ENCODE measurements around the gene QSER1. TPM values are rescaled to one million over a fixed set of nuclear protein-coding genes. Genes with fewer than 3 reads are reported as not detected.
A peak's percentile ranks its signal among the peaks of the same experiment; 100 is the strongest.

Gene QSER1
- total RNA-seq, 1 donor from 2014 or later: 43.6 TPM

DNA sequence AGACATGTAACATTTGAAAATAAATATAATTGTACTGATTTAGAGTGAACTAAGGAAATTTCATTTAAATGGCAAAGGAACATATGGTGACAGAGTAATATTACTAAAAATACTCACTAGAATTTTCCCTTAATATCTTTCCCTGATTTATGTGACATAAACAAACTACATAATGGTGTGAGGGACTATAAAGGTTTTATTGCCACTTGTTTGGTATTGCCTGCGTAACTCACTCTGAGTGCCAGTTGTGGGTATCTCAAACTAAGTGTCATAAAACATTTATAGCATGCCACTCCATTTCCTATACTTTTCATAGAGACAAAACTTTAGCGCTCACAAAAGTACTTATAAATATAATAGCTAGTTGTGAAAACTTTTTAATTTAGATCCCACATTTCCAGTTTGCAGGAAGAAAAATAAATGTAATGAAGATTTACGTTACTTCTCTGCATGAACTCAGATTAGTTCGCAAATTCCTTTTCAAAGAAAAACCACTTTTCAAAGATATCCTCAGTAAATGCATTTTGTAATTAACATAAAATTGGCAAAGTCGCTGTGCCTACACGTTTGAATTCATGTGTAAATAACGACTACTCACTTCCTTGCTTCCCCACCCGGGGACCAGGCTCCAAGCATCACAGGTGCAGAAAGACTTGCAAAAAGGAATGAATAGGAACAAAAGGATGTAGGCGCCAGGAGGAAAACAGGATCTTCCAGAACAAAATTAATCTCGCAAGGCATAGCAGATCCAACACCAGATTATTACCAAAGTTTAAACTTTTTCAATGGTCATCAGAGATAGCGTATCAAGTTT is 1.6 kb upstream of the QSER1 start:
- no peak for DNase-seq (ENCODE audit: low spot score)

DNA sequence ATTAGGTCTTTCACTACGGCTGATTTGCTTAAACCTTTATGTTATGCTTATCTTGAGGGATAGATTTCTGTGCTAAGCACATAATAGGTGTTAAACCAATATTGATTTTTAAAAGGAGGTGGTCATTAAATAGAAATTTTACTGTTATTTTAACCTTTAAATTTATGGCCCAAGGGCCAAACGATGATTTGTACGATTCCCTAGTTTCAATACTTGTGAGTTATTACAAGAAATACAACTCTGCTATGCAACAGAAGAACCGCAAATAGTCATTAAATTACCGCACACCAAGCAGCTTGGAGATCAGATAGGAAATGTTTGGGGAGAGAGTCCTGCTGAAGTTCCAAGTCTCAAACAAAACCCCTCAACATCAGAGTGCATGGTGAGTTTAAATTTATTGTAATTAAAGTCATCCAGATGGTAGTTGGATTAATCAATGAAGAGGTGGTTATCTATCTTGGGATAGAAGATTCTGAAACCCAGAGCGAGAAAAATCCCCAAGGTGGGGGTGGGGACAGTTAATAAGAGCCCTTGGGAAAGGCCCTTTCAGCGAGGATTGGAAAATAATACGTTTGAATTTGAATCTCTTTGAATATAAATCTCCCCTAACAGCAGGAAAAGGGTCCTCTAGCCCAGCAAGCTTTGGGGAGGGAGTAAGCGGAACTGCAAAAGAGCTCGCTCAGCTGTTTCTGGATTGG is 805 bp upstream of the QSER1 start:
- DNase-seq (ENCODE audit: low spot score): no peak

DNA sequence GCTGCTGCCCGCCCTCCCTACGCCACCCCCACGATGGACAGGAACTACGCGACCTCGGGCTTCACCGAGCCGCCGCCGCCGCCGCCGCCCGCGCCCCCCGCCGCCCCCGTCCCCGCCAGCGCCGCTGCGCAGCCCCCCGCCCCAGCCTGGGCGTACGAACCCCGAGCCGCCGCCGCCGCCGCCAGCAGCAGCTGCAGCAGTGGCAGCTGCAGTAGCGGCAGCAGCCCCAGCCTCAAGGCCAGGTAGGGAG is 407 bp downstream of the QSER1 start:
- DNase-seq (ENCODE audit: low spot score): no peak

DNA sequence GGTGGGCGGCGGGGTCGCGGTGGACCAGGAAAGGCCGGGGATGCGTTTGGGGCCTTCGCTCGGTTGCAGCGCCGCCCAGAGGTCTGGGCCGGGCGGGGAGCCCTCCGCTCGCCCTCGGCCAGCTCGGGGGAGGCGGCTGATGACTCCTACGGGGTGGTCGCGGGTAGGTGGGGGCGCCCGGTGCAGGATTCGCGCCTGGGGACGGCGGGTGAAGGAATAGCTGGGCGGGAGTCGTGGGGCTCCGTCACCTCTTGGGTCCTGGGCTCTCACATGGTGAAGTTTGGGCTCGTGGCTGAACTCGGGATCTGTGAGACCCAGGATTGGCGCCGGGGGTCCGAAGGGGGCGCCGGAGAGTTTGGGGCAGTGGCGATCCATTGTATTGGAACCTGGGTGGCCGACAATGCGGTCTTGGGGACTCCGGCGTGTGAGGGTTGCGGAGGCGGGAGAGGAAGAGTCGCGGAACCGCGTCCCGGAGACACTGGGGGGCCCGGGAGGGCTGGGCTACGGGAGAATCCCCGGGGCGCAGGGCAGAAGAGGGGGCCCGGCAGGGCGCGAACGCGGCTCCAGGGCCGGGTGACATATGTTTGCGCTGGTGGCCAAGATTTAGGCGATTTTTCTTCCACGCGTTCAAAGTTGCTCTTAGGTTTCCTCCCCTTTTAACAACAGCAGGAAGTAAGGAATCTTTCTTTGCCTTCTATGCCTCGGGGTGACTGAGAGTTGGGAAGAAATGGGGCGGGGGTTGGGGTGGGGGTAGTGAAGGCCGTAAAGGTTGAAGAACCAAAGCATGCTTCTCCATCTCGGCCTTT is 935 bp downstream of the QSER1 start:
- peak; percentile 56 for DNase-seq (ENCODE audit: low spot score)

DNA sequence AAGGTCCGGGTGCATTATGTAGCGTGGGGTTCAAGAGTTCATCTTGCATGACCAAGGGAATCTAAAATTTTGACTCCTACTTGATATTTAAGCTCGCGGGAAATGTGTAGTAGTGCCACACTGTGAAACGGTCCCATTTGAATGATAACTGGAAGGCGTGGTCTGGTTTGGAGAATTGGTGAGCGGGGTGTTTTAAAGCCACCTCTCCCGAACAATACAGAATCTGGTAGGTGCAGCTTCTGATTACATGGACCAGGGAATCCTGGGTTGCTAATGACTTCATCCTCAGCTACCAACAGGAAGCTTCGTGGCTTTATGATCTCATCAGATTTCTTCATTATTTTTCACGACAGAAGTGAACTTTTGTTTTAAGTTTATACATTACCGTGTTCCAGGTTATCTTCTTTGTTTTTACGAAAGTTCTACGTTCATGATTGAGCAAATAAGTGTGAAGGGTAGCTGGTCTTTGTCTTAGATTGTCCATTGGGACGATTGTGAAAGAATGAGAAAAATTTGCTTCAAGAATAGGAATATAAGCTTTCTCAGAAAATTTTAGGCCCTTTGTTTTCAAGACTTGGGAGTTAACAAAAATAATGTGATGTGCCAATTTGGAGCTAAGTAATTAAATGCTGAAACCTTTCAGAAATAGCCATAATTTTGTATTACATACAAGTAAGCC is 1.7 kb downstream of the QSER1 start:
- peak; percentile 45 for DNase-seq (ENCODE audit: low spot score)

DNA sequence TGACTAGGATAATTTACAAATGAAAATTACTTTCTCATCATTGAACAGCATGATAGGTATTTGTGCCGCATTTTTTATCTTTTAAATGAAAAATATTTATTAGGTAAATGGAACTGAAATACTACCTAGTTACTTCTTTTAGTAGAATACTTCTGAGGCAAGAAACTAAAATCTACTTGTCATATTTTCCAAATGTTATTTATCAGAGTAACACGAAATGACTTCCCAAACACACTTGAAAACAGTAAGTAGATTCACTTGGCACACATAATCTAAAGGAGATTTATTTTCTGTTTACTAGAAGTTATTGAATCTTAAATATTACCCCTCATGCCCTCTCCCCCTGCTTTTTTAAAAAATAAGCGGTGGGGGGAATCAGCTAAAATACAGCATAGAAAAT is 2.3 kb downstream of the QSER1 start:
- DNase-seq (ENCODE audit: low spot score): no peak

DNA sequence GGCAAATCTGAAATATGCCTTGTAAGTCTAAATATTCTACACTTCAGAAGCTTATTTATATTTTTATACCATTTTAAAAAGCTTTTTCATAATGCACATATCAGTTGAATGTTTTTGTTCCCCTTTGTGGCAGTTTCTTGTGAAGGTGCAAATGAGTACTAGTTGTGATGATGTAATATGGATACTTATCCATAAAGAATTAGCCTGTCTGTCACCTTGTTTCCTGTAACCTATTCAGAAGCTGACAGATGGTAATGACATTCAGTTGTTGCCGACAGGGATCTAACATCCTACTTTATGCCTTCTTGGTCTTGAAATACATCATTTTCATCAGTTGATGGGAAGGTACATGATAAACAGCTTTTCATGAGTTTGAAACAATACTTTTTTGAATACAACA is 2.9 kb downstream of the QSER1 start:
- no peak for DNase-seq (ENCODE audit: low spot score)

DNA sequence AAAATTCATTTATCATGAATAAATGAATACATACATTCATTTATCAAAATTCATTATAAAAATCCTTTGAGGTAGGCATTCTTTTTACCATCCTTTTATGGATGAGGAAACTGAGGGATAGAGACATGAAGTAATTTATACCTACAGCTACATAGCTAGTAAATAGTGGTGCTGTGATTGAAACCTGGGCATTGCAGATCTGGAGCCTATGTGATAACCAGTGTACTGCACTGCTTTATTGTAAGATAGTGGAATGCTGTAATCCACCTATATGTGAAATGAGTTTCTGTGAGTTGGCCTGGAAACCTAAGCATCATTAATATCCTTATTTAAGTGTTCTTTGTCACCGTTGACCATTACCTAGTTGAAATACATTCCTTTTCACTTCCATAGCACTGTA is 4.5 kb downstream of the QSER1 start:
- DNase-seq (ENCODE audit: low spot score): no peak

DNA sequence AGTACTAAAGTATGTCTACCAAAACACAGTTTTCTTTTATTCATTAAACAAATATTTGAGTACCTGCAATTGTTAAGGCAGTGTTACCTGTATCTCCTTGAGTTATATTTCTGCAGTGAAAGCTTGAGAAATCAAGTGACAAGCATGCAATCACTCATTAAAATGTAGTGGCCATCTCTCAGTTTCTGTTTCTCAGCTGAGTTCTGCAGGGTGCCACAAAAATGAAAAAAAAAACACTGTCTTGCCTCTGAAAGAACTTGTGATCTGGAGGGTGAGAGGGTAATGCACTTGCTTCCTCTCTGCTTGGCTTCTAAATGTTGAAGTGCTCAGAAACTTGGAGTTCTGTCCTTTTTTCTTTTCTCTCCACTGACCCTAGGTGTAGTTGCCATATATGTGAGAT is 6.8 kb downstream of the QSER1 start:
- no peak for DNase-seq (ENCODE audit: low spot score)

DNA sequence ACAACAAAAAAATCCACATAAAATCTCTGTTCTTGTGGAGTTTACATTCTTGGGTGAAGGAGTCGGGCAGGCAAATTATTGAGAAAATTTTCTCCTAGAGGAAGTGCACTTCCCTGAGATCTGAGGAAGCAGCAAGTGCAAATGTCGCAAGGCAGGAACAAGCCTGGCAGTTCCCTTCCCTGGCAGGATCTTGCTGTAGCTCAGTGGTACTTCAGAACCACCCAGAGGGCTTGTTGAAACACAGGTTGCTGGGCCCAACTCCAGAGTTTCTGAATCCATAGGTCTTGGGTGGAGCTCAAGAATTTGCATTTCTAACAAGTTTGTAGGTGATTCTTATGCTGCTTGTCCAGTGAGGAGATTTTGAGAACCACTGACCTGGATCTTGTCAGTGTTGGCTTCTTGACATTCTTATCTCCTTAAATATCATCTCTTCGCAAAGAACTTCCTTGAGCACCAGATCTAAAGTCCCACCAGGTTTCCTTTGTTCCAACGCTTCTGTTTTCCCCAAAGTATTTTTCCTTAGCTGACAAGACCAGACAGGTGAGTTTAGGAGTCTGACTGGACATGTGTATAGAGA is 9.6 kb downstream of the QSER1 start:
- no peak for DNase-seq (ENCODE audit: low spot score)

DNA sequence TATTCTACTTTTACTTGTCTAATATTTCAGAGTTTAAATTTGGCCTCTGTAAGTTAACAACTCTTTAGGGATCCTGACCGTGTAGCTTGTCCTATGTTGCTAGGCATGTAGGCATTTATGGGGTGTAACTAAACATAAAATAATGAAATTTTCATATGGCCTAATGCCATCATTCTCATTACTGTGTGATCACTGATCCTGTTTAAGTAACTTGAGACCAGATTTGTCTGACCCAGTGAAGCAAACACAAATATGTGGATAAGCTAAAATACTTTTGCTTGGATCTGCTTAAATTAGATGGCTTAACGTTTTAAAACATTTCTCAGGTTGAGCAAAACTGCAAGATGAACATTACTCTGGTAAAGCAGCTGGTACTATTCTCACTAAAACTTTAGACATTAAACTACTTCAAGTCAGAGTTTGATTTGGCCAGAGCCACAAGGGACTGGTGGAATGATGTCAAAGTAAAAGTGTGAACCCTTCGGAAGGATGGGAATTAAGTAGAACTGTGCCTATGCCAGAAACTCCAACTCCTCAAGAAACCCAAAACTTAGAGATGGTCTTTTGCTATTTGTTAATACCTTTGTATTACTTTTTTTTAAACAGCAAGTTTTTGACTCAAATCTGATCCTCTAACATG is 12.5 kb downstream of the QSER1 start:
- DNase-seq (ENCODE audit: low spot score): no peak

DNA sequence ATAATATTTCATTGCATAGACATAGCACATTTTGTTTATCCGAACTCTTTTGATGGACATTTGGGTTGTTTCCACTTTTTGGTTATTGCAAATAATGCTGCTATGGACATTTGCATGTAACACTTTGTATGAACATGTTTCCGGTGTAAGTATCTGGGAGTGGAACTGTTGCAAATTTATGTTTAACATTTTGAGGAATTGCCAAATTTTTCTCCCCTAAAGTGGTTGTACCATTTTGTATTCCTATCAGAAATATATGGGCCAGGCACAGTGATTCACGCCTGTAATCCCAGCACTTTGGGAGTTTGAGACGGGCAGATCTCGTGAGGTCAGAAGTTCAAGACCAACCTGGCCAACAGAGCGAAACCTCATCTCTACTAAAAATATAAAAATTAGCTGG is 16.0 kb downstream of the QSER1 start:
- DNase-seq (ENCODE audit: low spot score): no peak

DNA sequence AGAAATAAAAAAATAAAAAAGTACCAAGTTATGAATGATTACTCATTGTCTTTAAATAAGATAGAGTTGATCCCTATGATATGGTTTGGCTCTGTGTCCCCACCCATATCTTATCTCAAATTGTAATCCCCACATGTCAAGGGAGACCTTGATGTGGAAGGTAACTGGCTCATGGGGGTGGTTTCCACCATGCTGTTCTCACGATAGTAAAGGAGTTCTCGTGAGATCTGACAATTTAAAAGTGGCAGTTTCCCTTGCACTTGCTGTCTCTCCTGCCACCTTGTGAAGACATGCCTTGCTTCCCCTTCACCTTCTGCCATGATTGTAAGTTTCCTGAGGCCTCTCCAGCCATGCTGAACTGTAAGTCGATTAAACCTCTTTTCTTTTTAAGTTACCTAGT is 18.8 kb downstream of the QSER1 start:
- no peak for DNase-seq (ENCODE audit: low spot score)

DNA sequence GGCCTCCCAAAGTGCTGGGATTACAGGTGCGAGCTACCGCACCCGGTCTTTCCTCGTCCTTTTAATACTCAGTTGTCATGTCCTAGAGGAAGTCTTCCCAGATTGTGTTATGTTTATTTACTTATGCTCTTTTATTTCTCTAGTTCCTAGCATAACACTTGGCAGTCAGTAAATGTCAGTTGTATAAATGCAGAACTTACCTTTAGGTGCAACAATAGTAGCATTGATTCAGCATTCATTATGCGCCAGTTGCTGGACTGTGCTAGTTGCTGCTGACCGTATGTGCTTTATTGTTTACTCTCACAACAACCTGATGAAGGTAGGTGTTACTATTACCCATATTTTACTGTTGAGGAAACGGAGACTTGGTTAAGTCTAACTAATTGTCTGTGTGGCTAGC is 20.8 kb downstream of the QSER1 start:
- no peak for DNase-seq (ENCODE audit: low spot score)

DNA sequence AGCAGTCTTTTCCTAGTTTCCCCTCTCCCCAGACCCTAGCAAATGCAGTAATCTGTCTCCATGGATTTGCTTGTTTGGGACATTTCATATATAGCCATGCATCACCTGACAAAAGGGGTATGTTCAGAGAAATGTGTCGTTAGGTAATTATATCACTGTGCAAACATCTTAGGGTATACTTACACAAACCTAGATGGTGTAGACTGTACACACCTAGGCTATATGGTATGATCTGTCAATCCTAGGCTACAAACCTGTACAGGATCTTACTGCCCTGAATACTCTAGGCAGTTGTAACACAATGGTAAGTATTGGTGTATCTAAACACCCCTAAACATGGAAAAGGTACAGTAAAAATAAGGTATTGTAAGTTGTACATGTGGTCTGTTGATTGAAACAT is 23.8 kb downstream of the QSER1 start:
- DNase-seq (ENCODE audit: low spot score): no peak

DNA sequence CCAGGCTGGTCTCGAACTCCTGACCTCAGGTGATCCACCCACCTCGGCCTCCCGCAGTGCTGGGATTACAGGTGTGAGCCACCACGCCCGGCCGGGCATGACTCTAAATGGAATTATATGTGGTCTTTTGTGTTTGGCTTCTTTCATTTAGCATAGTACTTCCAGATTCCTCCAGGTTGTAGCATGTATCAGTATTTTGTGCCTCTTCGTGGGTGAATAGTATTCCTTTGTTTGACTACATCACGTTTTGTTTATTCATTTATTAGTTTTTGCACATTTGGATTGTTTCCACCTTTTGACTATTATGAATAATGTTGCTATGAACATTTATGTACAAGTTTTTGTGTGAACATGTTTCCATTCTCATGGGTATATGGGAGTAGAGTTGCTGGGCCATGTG is 24.4 kb downstream of the QSER1 start:
- no peak for DNase-seq (ENCODE audit: low spot score)

DNA sequence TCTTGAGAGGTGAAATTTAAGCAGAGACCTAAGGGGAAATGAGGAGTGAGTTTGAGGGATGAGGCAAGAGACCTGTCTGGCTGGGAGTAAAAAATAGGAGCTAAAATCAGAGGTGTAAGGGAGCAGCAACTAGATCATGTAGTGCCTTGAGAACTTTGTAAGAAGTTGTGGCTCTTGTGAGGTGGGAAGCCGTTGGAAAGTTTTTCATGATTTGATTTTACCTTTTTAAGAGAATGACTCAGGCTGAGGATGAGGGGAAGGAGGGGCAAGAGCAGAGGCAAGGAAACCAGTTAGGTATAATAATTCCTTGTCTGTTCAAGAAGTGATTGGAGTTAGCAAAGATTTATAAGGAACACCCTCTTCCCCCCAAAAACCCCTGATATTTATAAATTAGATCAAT is 25.8 kb downstream of the QSER1 start:
- no peak for DNase-seq (ENCODE audit: low spot score)

DNA sequence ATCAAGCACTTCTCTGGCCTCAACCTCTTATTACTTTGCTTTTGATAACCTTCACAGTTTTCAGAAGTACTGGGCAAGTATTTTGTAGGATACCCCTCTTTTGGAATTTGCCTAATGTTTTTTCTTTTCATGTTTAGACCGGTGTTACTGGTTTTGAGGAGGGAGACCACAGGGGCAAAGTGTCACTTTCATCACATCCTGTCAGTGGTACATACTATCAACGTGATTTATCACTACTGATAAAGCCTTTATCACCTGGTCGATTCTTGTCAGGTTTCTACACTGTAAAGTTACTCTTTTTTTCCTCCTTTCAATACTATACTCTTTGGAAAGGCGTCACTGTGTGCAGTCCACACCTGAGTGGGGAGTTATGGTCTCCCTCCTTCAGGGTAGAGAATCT is 26.7 kb downstream of the QSER1 start:
- DNase-seq (ENCODE audit: low spot score): no peak

DNA sequence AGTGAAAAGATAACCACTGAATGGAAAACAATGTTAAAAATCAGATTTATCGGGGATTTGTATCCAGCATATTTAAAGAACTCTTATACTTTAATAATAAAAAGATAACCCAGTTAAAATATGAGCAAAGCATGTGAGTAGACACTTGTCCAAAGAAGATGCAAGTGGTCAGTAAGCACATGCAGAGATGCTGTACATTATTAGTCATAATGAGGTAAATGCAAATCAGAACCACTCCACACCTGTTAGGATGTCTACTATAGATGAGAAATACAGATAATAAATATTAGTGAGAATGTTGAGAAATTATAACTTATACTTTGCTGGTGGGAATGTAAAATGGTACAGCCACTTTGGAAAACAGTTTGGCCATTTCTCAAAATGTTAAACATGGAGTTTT is 28.0 kb downstream of the QSER1 start:
- no peak for DNase-seq (ENCODE audit: low spot score)

DNA sequence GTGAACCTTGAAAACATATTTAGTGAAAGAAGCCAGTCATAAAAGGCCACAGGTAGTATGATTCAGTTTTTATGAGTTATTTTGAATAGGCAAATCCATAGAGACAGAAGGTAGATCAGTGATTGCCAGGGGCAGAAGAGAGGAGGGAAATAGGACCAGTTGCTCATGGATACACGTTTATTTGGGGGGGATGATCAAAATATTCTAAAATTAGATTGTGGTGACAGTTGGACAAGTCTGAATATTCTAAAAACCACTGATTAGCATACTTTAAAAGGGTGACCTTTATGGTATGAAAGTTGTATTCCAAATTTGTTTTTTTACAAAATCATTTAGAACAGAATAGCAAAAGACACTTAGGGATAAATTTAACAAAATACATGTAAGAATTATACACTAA is 28.6 kb downstream of the QSER1 start:
- no peak for DNase-seq (ENCODE audit: low spot score)

DNA sequence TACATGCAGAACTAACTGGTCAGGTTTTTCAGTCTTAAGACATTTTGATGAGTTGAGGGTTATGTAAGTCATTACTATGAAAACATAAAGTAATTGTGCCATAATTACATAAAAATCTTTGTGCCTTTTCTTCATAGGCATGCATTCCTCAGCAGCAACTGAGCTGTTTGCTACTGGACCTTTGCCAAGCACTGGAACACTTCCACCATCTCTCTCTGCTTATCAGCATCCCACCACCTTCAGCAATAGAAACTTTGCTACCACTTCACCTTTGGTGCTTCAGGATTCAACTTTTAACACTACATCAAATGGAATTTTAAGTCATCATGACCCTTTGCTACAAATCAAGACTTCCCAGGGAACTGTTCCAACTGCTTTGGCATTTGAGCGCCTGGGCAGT is 39.0 kb downstream of the QSER1 start:
- no peak for DNase-seq (ENCODE audit: low spot score)

DNA sequence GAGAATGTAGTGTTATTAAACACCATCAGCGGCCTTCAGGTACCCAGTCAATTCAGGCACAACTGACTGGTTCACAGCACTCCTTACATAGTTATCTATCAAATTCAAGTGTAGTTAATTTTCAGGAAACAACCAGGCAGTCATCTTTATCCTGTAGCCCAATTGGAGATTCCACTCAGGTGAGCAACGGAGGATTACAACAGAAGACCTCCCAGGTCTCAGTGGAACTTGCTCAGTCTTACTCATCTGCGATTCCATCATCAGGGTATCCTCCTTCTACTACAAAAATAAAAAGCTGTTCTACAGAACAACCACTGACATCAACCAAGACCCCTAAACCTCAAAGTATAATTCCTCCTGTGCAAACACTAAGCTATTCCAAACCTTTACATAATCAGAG is 39.6 kb downstream of the QSER1 start:
- DNase-seq (ENCODE audit: low spot score): no peak
